GM19468 (cell line): Measurements from ENCODE around the gene WDR36.

Experiments
- ATAC-seq: cut with Tn5 transposase; IDR thresholded peaks from one replicate; pipeline ENCODE4 v1.9.1; 2021; ENCODE audit warnings: mild to moderate bottlenecking, moderate library complexity, moderate number of reproducible peaks; ENCODE audit not compliant: unreplicated experiment; ENCODE audit errors: extremely low read depth

Gene WDR36

GRCh38 chr5:111092062-111092853 is at the start of gene WDR36:
Gene WDR36 (plus strand): TSS chr5:111092348. CDS start chr5:111092457, 109 bp downstream.
- ATAC-seq: peak; percentile 75

- ATAC-seq: no peak
Measured at GRCh38 chr5:111043712-111044506, 48.2 kb upstream of the WDR36 start.

- ATAC-seq: no peak
Measured at GRCh38 chr5:111058064-111058463, 34.1 kb upstream of the WDR36 start.

GRCh38 chr5:111060169-111060568 is 32.0 kb upstream of the WDR36 start:
- ATAC-seq: no peak

GRCh38 chr5:111061618-111062017 is 30.5 kb upstream of the WDR36 start:
- ATAC-seq: no peak

- no peak for ATAC-seq
Measured at GRCh38 chr5:111063709-111064322, 28.3 kb upstream of the WDR36 start.

GRCh38 chr5:111066261-111066938 is 25.7 kb upstream of the WDR36 start:
- no peak for ATAC-seq

GRCh38 chr5:111068213-111068612 is 23.9 kb upstream of the WDR36 start:
- no peak for ATAC-seq

- no peak for ATAC-seq
Measured at GRCh38 chr5:111069839-111070238, 22.3 kb upstream of the WDR36 start.

GRCh38 chr5:111070272-111071134 is 21.6 kb upstream of the WDR36 start:
- no peak for ATAC-seq

- ATAC-seq: no peak
Measured at GRCh38 chr5:111071413-111071812, 20.7 kb upstream of the WDR36 start, which contains the start of gene TSLP. Gene TSLP (plus strand): TSS chr5:111071713. CDS start chr5:111071891, 178 bp downstream.

- ATAC-seq: no peak
Measured at GRCh38 chr5:111072949-111073682, 19.0 kb upstream of the WDR36 start.

- ATAC-seq: no peak
Measured at GRCh38 chr5:111074244-111074643, 17.9 kb upstream of the WDR36 start.

- no peak for ATAC-seq
Measured at GRCh38 chr5:111075520-111075919, 16.6 kb upstream of the WDR36 start.

- ATAC-seq: no peak
Measured at GRCh38 chr5:111076091-111076490, 16.1 kb upstream of the WDR36 start.

GRCh38 chr5:111077678-111078077 is 14.5 kb upstream of the WDR36 start:
- no peak for ATAC-seq

GRCh38 chr5:111079846-111080245 is 12.3 kb upstream of the WDR36 start:
- ATAC-seq: no peak

GRCh38 chr5:111083323-111083722 is 8.8 kb upstream of the WDR36 start:
- no peak for ATAC-seq

- no peak for ATAC-seq
Measured at GRCh38 chr5:111095982-111096381, 3.8 kb downstream of the WDR36 start.
